Peyer's patch (tissue), 4 donors: ENCODE measurements around the gene TGFB1. TPM values are rescaled to one million over a fixed set of nuclear protein-coding genes. Genes with fewer than 3 reads are reported as not detected.

ENCODE experiments used
- DNase-seq, 3 donors: peaks; one replicate each; pipeline ENCODE4 v3.0.0-alpha.2; 2017 to 2019
- H3K27ac ChIP-seq, 4 donors: fragments of 200-600 bp; sonication (generic); one replicate each; pipeline ENCODE4 v1.5.1; 2016 to 2019
- H3K27me3 ChIP-seq, 2 donors: fragments of 200-600 bp; sonication (generic); one replicate each; pipeline ENCODE4 v1.5.1; 2019
- H3K36me3 ChIP-seq, 3 donors: fragments of 200-600 bp; sonication (generic); one replicate each; pipeline ENCODE4 v1.5.1; 2016 to 2019
- H3K4me1 ChIP-seq, 4 donors: fragments of 200-600 bp; sonication (generic); one replicate each; pipeline ENCODE4 v1.5.1; 2016 to 2019
- H3K4me3 ChIP-seq, 4 donors: fragments of 200-600 bp; sonication (generic); 1 replicate in 3 of 4; 2 replicates in 1 of 4; pipeline ENCODE4 v1.5.1; 2016 to 2019; ENCODE audit warnings: mild to moderate bottlenecking in 1 of 4
- H3K9me3 ChIP-seq, 4 donors: fragments of 200-600 bp; sonication (generic); one replicate each; pipeline ENCODE4 v1.5.1; 2016 to 2019; ENCODE audit warnings: mild to moderate bottlenecking in 1 of 4
- POLR2A ChIP-seq, 2 donors: fragments of 450-650 bp; IDR thresholded peaks; one replicate each; pipeline ENCODE4 v1.5.1; 2017; ENCODE audit warnings: antibody characterized with exemption in 2 of 2, mild to moderate bottlenecking in 2 of 2, moderate library complexity in 2 of 2
- total RNA-seq, 4 donors: library from RNA; depleted of rRNA; stranded (reverse); fragments of >200 nt; gene quantifications; one replicate each; pipeline ENCODE4 v1.1.0, GENCODE V29; 2016
- TF ChIP-seq, protein P1 (sequence below), 6 experiments: fragments of 450-650 bp in 4 of 6; fragments of 200-600 bp in 2 of 6; sonication (generic) in 1 of 6; IDR thresholded peaks; one replicate each; pipeline ENCODE4 v1.5.1; 2017 to 2019; ENCODE audit warnings: antibody characterized with exemption in 6 of 6, mild to moderate bottlenecking in 3 of 6, moderate library complexity in 1 of 6

The TGFB1 gene
- total RNA-seq, 4 donors from 2014 or later = 6.8 to 80.9 (median 22.9) TPM

GRCh38 chr19:41318696-41319499 lies 34.8 kb downstream of the TGFB1 start:
- Histone ChIP-seq H3K4me3 (no peak overlapping the region), H3K27ac (no peak overlapping the region), H3K27me3 (no peaks in the 10 kb centered on the region), H3K4me1 (peaks cover 0 to 25% (median 11%) of the 10 kb centered on the region in 4 donors), H3K9me3 (no peaks in the 10 kb centered on the region), H3K36me3 (peaks cover 0 to 74% (median 0%) of the 10 kb centered on the region in 3 donors)
- TF ChIP-seq, protein P1, sequence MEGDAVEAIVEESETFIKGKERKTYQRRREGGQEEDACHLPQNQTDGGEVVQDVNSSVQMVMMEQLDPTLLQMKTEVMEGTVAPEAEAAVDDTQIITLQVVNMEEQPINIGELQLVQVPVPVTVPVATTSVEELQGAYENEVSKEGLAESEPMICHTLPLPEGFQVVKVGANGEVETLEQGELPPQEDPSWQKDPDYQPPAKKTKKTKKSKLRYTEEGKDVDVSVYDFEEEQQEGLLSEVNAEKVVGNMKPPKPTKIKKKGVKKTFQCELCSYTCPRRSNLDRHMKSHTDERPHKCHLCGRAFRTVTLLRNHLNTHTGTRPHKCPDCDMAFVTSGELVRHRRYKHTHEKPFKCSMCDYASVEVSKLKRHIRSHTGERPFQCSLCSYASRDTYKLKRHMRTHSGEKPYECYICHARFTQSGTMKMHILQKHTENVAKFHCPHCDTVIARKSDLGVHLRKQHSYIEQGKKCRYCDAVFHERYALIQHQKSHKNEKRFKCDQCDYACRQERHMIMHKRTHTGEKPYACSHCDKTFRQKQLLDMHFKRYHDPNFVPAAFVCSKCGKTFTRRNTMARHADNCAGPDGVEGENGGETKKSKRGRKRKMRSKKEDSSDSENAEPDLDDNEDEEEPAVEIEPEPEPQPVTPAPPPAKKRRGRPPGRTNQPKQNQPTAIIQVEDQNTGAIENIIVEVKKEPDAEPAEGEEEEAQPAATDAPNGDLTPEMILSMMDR (IDR thresholded peaks at IDR 0.05) = no peak
- no peak for TF ChIP-seq POLR2A (IDR thresholded peaks at IDR 0.05)
- no peak for DNase-seq

DNA sequence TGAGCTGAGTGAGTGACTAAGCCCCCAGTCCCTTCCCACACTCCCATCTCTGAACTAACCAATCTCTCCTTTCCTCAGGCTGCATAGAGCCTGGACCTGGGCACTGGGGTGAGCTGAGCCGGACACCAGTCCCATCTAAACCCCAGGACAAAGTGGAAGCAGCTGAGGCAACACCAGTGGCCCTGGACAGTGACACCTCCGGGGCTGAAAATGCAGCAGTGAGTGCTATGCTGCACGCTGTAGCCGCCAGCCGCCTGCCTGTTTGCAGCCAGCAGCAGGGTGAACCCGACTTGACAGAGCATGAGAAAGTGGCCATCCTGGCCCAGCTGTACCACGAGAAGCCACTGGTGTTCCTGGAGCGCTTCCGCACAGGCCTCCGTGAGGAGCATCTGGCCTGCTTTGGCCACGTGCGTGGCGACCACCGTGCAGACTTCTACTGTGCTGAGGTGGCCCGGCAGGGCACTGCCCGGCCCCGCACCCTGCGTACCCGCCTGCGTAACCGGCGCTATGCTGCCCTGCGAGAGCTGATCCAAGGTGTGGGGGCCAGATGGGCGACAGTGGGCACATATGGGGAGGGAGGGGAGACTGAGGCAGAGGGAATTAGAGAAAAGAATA lies 37.3 kb downstream of the TGFB1 start:
- Histone ChIP-seq H3K4me1 (peaks cover 0 to 4% (median under 1%) of the 10 kb centered on the region in 4 donors), H3K27me3 (no peaks in the 10 kb centered on the region), H3K27ac (no peak overlapping the region), H3K9me3 (no peaks in the 10 kb centered on the region), H3K36me3 (peaks cover 0 to 82% (median 0%) of the 10 kb centered on the region in 3 donors), H3K4me3 (no peak overlapping the region)
- no peak for DNase-seq
- no peak for TF ChIP-seq POLR2A (IDR thresholded peaks at IDR 0.05)
- TF ChIP-seq, protein P1 (IDR thresholded peaks at IDR 0.05) = no peak

- no peak for DNase-seq
- no peaks in the 10 kb centered on the region for H3K9me3 ChIP-seq
- peaks cover 0 to 29% (median 17%) of the 10 kb centered on the region in 4 donors for H3K4me1 ChIP-seq
- H3K4me3 ChIP-seq = no peak overlapping the region
- no peak for TF ChIP-seq POLR2A (IDR thresholded peaks at IDR 0.05)
- TF ChIP-seq, protein P1 (IDR thresholded peaks at IDR 0.05) = no peak
- H3K27ac ChIP-seq = no peak overlapping the region
- no peaks in the 10 kb centered on the region for H3K27me3 ChIP-seq
- H3K36me3 ChIP-seq = peaks cover 0 to 38% (median 0%) of the 10 kb centered on the region in 3 donors
These were observed 42.1 kb downstream of the TGFB1 start for GRCh38 chr19:41311613-41312012.

GRCh38 chr19:41311072-41311471 lies 42.6 kb downstream of the TGFB1 start:
- Histone ChIP-seq H3K27ac (peak overlapping the region in 1 of 4 donors; percentile 97), H3K9me3 (no peaks in the 10 kb centered on the region), H3K36me3 (peaks cover 0 to 38% (median 0%) of the 10 kb centered on the region in 3 donors), H3K4me1 (peaks cover 0 to 29% (median 17%) of the 10 kb centered on the region in 4 donors), H3K27me3 (no peaks in the 10 kb centered on the region), H3K4me3 (peak overlapping the region; percentile 71 to 92 (median 86))
- no peak for DNase-seq
- TF ChIP-seq POLR2A (IDR thresholded peaks at IDR 0.05) = no peak
- TF ChIP-seq, protein P1 (IDR thresholded peaks at IDR 0.05) = no peak

- H3K4me3 ChIP-seq = peak within 1 kb of the TSS; percentile 71 to 92 (median 86)
- H3K9me3 ChIP-seq = no peaks in the 10 kb centered on the region
- peaks cover 0 to 38% (median 0%) of the 10 kb centered on the region in 3 donors for H3K36me3 ChIP-seq
- H3K4me1 ChIP-seq = peaks cover 0 to 29% (median 17%) of the 10 kb centered on the region in 4 donors
- DNase-seq = peak; percentile 81 to 94 (median 92)
- peak within 1 kb of the TSS; percentile 93 to 97 (median 96) for H3K27ac ChIP-seq
- no peaks in the 10 kb centered on the region for H3K27me3 ChIP-seq
- TF ChIP-seq, protein P1 (IDR thresholded peaks at IDR 0.05) = no peak
- peak; percentile 65 to 74 for TF ChIP-seq POLR2A (IDR thresholded peaks at IDR 0.05)
These were observed 43.5 kb downstream of the TGFB1 start, which contains the start of gene CCDC97 for GRCh38 chr19:41310033-41310831. Gene CCDC97 (plus strand): TSS chr19:41310172. CDS start chr19:41310311, 139 bp downstream.
